ENCODE measurements around the gene SLC7A14.

Gene SLC7A14

GRCh38 chr3:170423001-170423615, 162.8 kb downstream of the SLC7A14 start:
- no peak for FAIRE-seq

- no peak for FAIRE-seq
These were observed 164.1 kb downstream of the SLC7A14 start for GRCh38 chr3:170421758-170422157.

DNA sequence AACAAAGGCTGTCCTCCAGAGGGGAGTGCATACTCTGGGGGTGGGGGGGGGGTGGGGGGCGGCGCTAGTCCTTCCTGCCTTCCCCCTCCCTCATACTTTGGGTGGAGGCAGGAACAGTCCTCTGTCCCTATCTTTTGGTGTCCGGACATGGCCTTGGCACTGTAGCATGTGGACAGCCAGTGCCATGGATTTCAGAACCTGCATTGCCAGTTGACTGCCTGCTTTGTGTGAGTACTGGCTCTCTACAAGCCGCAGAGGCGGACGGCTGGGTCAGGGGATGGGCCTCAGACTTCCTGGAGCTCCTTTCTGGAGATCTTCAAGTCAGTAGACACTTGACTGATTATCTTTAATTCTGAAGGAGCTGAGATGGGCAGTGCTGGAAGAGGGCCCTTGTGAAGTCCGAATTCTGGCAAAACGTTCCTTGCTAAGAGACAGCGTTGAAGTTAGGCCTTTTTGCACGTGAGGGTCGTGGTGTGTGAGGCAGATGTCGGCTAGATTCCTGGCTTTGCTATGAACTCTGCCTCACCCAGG, 164.7 kb downstream of the SLC7A14 start:
- FAIRE-seq: no peak

DNA sequence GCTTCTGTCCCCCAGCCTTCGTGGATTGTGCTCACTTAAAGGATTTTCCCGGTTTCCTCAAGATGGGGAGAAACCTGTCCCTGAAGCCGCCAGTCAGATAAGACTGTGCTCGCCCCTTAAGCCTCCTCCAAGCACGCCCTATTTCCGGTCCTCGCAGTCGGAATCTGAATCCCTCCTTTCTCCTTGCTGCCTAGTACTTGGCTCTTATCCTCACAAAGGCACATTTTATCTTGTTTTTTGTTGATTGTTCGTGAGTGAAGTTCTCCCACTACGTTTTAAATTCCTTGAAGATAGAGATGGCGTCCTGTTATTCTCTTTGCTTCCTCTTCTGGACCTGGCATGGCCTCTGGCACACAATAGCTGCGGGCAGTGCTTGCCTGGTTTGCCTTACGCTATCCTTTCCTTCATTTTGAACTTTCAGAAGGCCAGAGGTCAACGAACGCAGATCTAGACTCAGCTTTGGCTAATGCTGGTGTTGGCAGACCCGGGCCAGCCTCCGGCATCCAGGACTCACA, 165.5 kb downstream of the SLC7A14 start:
- FAIRE-seq: no peak

DNA sequence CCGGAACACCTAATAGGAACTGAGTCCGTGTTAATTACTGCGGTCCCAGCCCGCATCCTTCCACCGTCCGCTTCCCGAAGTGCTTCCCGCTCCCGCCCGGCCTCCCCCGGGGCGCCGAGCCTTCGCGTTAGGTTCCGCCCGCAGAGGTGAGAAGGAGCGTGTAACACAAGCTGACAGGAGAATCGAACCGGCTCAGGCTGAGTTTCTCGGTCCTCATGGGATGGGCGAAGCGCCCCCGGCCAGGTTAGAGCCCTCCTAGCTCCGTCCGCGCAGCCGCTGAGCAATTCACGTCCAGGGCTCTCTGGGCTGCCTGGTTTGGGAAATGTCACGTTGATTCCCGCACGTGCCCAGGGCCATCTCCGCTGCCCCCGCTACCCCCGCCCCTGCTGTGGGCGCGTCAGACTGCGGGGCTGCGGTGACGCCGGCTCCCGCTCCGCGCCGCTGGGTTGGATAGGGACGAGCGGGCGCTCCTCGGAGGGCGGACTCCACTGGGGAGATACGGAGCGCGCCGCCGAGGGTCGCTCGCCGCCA, 166.3 kb downstream of the SLC7A14 start:
- FAIRE-seq: no peak

DNA sequence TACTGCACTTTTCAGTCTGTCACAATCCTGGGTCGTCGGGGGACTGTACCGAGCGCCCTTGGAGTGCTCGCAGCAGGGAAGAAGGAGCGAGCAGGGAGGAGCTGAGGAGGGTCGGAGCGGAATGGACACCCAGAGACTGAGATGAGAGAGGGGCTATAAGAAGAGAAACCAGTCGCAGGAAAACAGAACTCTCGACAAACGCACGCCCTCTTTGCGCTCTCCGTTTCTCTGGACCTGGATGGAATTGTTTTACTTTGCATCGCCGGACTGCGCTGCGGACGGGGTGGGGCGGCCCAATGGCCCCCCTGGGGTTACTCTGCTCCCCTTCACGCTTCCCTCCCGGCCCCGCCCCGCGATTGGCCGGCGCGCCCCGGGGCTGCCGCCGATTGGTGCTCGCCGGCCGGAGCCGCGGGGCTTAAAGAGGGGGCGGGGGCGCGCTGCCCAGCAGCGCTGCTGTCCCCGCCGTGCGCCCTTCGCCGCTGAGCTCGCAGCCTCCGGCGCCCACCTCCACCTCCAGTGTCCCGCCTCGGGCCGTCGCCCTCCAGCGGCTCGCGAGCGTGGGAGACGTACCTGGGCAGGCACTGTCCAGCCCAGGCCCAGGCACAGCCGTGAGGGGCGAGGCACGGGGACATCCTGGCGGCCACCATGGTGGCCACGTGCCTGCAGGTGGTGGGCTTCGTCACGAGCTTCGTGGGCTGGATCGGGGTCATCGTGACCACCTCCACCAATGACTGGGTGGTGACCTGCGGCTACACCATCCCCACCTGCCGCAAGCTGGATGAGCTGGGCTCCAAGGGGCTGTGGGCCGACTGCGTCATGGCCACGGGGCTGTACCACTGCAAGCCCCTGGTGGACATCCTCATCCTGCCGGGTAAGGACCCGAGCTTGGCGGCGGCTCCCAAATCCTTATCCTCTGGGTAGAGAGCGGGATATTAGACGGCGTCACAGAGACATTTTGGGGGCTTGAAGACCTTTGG, 167.2 kb downstream of the SLC7A14 start, which contains the start of gene CLDN11:
CLDN11 (plus strand) TSS at position 447 of the 977 bp plus-strand sequence; CDS start at position 646, 199 bp downstream.
- FAIRE-seq: no peak

DNA sequence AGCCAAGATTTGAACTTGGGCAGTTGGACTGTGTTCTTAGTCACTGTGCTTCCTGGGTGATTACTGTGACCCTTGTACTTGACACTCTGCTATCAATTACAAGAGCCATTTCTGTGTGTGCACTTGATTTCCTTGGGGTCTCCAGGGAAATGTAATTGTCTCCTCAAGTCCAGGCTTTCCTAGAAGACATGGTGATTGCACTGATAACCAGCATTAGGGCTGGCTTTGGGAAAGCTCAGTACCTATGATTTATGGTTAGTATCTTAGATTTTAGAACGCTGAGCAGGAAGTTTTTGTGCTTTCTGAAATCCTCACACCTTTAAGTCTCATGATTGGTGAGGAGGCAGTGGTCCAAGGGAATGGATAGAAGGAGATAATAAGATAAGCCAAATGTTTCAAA, 168.8 kb downstream of the SLC7A14 start:
- no peak for FAIRE-seq

DNA sequence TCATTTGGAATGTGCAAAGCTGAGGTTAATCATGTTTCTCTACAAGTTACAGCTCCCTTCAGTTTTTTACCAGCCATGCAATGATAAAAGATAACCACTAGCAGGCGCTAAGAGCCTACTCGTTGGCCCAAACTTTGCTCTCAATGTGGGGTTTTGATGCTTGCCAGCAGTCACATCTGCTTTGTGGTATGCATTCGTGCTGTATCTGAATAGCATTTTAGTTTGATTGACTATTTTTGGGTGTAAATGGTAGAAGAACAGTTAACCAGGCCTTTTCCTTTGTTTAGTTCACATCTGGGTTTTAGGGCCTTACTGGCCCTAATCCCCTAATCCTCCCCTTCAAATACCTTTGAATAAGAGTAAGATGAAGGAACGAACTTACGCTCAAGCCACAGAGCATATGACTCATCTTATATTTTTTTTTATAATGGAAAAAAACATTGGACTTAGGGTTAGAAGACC, 171.6 kb downstream of the SLC7A14 start:
- no peak for FAIRE-seq

- FAIRE-seq: no peak
These were observed 172.6 kb downstream of the SLC7A14 start for GRCh38 chr3:170413291-170413690.

- no peak for FAIRE-seq
These were observed 175.3 kb downstream of the SLC7A14 start for GRCh38 chr3:170410428-170411029.
